ENCODE data around the gene BAHD1.

BAHD1 gene

GRCh38 chr15:40495516-40495915, 54.8 kb downstream of the BAHD1 start:
- no peak for DNase-seq (ENCODE audit: low read depth in 2 of 2, low spot score in 1 of 2)

DNA sequence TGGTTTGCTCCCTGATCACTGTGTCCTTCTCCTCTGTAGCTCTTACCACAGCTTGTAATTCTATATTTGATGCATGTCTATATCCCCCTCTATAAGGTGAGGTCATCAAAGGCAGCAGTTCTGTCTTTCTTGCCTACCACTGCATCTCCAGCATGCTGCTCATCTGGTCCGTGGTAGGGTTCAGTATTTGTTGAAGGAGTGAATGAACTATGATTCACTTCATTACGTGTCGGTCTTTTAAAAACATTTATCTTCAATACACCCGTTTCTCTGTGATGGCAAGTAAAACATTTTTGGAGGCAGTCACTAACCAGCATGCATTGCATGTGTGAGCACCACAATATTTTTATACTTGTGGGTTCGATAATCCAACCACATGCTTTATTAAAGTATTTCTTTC, 57.7 kb downstream of the BAHD1 start:
- no peak for DNase-seq (ENCODE audit: low read depth in 2 of 2, low spot score in 1 of 2)

- no peak for DNase-seq (ENCODE audit: low read depth in 2 of 2, low spot score in 1 of 2)
Measured at GRCh38 chr15:40498891-40499290, 58.1 kb downstream of the BAHD1 start.

GRCh38 chr15:40499931-40500330, 59.2 kb downstream of the BAHD1 start:
- DNase-seq (ENCODE audit: low read depth in 2 of 2, low spot score in 1 of 2): no peak

GRCh38 chr15:40500568-40501330, 60.0 kb downstream of the BAHD1 start:
- no peak for DNase-seq (ENCODE audit: low read depth in 2 of 2, low spot score in 1 of 2)

- DNase-seq (ENCODE audit: low read depth in 2 of 2, low spot score in 1 of 2): no peak
Measured at GRCh38 chr15:40501487-40501886, 60.7 kb downstream of the BAHD1 start.

- peak in 1 of 2 donors; percentile 41 for DNase-seq (ENCODE audit: low read depth in 2 of 2, low spot score in 1 of 2)
Measured at GRCh38 chr15:40506964-40507571, 66.3 kb downstream of the BAHD1 start.

GRCh38 chr15:40508216-40508615, 67.5 kb downstream of the BAHD1 start:
- no peak for DNase-seq (ENCODE audit: low read depth in 2 of 2, low spot score in 1 of 2)

- DNase-seq (ENCODE audit: low read depth in 2 of 2, low spot score in 1 of 2): no peak
Measured at GRCh38 chr15:40510201-40510600, 69.4 kb downstream of the BAHD1 start.

DNA sequence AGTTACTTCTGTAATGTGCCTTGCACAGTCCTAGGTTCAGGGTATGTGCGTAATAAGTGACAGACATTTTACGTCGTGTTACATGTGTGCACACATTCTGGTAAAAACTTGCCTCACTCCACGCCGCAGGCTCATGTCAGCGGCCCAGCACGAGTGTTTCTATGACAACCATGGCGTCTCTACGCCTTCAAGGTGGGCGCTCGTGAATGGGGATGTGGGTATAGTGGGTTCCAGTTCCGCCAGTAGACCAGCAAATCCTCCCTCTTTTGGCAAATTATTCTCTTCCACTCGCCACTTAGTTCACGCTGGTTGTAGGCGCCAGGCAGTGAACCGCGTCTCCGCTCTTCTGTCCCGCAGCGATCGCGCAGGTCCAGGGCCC, 70.3 kb downstream of the BAHD1 start:
- no peak for DNase-seq (ENCODE audit: low read depth in 2 of 2, low spot score in 1 of 2)

DNA sequence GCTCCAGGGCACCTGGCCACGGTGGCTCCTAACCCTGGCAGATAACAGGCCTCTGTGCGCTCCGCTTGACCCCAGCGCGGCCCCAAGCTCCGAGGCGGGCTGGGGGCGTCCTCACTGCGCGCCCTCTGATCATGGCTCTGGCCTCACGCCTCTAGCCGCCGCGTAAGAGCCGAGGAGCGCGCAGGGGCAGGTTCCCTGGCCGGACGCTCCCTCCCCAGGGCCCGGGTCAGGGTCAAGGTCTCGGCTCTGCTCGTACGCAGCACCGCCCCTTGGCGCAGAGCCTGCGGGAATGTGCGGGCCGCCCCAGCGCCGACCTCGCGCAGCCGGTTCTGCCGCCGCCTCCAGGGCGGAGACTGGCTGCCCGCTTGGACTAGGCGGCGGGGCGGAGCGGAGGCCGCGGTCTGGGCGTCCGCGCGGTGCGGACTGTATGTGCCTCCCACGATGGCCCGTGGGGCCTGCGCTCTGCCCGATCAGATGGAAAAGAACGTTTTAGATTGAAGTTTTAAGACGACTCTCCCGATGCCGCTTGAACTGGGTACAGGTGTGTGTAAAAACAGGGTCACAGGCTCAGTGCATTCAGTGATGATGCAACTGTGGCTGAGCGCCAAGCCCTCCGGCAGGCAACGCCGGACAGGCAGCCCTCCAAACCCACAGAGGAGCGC, 70.8 kb downstream of the BAHD1 start:
- no peak for DNase-seq (ENCODE audit: low read depth in 2 of 2, low spot score in 1 of 2)

DNA sequence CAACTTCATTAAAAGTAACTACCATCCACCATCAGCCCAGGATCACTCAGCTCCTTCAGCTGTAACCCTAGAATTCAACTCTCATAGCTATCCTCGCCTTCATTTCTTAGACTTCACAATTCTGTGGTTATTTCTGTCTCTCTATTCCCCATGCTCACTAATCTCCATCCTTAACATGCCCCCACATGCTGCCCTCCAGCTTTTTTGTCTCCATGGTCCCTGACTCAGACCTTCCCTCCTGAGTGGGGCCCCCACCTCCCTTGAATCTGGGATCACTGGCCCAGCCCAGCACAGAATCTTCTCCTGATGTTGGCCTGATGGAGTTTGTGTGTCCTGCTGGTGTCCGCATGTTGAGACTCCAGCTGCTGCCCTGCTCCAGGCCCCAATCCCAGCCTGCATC, 71.7 kb downstream of the BAHD1 start:
- no peak for DNase-seq (ENCODE audit: low read depth in 2 of 2, low spot score in 1 of 2)

- no peak for DNase-seq (ENCODE audit: low read depth in 2 of 2, low spot score in 1 of 2)
Measured at GRCh38 chr15:40513609-40514008, 72.9 kb downstream of the BAHD1 start.

- DNase-seq (ENCODE audit: low read depth in 2 of 2, low spot score in 1 of 2): no peak
Measured at GRCh38 chr15:40516322-40516721, 75.6 kb downstream of the BAHD1 start.

Measured in stimulated activated CD8-positive, alpha-beta memory T cell treated with anti-CD3 and anti-CD28 coated beads, Interleukin-4, amount 100 ng/mL, for 1 hour (primary cell).